SU-DHL-6 (cell line): ENCODE results near the gene CXCR4.

ENCODE experiments used
- EZH2phosphoT487 ChIP-seq: fragments of 200-600 bp; sonication (generic), shearing (Covaris generic); conservative IDR thresholded peaks from 2 replicates; pipeline ENCODE4 v1.6.1; 2018; ENCODE audit warnings: mild to moderate bottlenecking, antibody characterized with exemption, low read length, moderate library complexity, mixed read lengths
- TF ChIP-seq, protein P1 (sequence below): fragments of 200-600 bp; sonication (generic); IDR thresholded peaks from one replicate; pipeline ENCODE4 v1.5.1; 2017; ENCODE audit warnings: antibody characterized with exemption, mild to moderate bottlenecking, low read length, moderate library complexity; ENCODE audit not compliant: insufficient read depth, poor library complexity, severe bottlenecking

- TF ChIP-seq EZH2phosphoT487, result no peak
- TF ChIP-seq, protein P1, sequence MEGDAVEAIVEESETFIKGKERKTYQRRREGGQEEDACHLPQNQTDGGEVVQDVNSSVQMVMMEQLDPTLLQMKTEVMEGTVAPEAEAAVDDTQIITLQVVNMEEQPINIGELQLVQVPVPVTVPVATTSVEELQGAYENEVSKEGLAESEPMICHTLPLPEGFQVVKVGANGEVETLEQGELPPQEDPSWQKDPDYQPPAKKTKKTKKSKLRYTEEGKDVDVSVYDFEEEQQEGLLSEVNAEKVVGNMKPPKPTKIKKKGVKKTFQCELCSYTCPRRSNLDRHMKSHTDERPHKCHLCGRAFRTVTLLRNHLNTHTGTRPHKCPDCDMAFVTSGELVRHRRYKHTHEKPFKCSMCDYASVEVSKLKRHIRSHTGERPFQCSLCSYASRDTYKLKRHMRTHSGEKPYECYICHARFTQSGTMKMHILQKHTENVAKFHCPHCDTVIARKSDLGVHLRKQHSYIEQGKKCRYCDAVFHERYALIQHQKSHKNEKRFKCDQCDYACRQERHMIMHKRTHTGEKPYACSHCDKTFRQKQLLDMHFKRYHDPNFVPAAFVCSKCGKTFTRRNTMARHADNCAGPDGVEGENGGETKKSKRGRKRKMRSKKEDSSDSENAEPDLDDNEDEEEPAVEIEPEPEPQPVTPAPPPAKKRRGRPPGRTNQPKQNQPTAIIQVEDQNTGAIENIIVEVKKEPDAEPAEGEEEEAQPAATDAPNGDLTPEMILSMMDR, result no peak
These were observed 37.8 kb downstream of the CXCR4 start for GRCh38 chr2:136080114-136080513.
